ENCODE results near the gene ABCC3. TPM values are rescaled to one million over a fixed set of nuclear protein-coding genes. Genes with fewer than 3 reads are reported as not detected.

Gene ABCC3
- total RNA-seq, 1 donor from 2014 or later: 1.6 TPM

GRCh38 chr17:50728881-50729765 is 94.4 kb downstream of the ABCC3 start:
- no peak for DNase-seq (ENCODE audit: low read depth)

- no peak for DNase-seq (ENCODE audit: low read depth)
These were observed 97.1 kb downstream of the ABCC3 start for GRCh38 chr17:50731575-50732460.

- DNase-seq (ENCODE audit: low read depth): no peak
These were observed 100.6 kb downstream of the ABCC3 start for GRCh38 chr17:50735287-50735686.

GRCh38 chr17:50737118-50737698 is 102.5 kb downstream of the ABCC3 start:
- DNase-seq (ENCODE audit: low read depth): no peak

GRCh38 chr17:50739098-50739497 is 104.4 kb downstream of the ABCC3 start:
- DNase-seq (ENCODE audit: low read depth): no peak

Other genes starting within 250 kb of the ABCC3 start
- 64.2 and 94.5 TPM in 2 replicates for gene LRRC59, start 237.4 kb upstream of the ABCC3 start, total RNA-seq
- 20.8 and 29.9 TPM in 2 replicates for gene ACSF2, start 208.7 kb upstream of the ABCC3 start, total RNA-seq
- gene CHAD, start 166.0 kb upstream of the ABCC3 start, total RNA-seq: not detected in 2 replicates
- 34.2 and 39.3 TPM in 2 replicates for gene RSAD1, start 156.0 kb upstream of the ABCC3 start, total RNA-seq
- 0.35 and 0.52 TPM in 2 replicates for gene MYCBPAP, start 126.4 kb upstream of the ABCC3 start, total RNA-seq
- not detected in 2 replicates for gene EPN3, start 102.1 kb upstream of the ABCC3 start, total RNA-seq
- gene SPATA20, start 87.7 kb upstream of the ABCC3 start, total RNA-seq: 45.9 and 50.3 TPM in 2 replicates
- gene CACNA1G, start 74.2 kb upstream of the ABCC3 start, total RNA-seq: 0.03 and 0.10 TPM in 2 replicates
- 40.3 and 48.0 TPM in 2 replicates for gene ANKRD40, start 73.0 kb downstream of the ABCC3 start, total RNA-seq
- 65.1 and 70.5 TPM in 2 replicates for gene LUC7L3, start 84.7 kb downstream of the ABCC3 start, total RNA-seq
- not detected in 2 replicates for gene ANKRD40CL, start 132.6 kb downstream of the ABCC3 start, total RNA-seq
- 0.26 and 0.43 TPM in 2 replicates for gene WFIKKN2, start 200.7 kb downstream of the ABCC3 start, total RNA-seq
- 23.9 and 26.3 TPM in 2 replicates for gene TOB1, start 231.5 kb downstream of the ABCC3 start, total RNA-seq

Data from myocyte (in vitro differentiated cells).